ENCODE data around the gene DUSP9.

DNA sequence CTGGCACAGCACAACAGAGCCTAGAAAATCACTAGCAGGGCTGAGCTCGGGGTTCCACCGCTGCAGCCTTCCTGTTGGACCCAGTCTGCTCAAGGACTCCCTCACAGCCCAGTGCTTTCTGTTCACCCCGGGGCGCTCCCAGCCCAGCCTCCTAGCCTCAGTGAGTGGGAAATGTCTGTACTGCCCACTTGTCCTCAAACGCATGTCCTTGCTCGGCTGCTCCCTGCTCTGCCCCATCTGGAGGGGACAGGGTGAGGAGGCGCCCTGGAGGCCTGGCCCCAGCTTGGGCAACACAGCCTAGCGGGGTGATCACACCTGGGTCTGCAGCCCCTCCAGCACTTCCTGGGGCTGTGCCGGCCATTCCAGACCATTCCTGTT lies 36.2 kb upstream of the DUSP9 start:
- no peak for TF ChIP-seq POLR2AphosphoS5 (IDR thresholded peaks at IDR 0.05; ENCODE audit: low read depth, low read length)
- no peak for TF ChIP-seq TAF1 (IDR thresholded peaks at IDR 0.05; ENCODE audit: borderline replicate concordance, insufficient read depth, low read length)
- no peak for TF ChIP-seq SIN3A (IDR thresholded peaks at IDR 0.05; ENCODE audit: borderline replicate concordance, insufficient read depth, low read length)
- TF ChIP-seq, protein P1, sequence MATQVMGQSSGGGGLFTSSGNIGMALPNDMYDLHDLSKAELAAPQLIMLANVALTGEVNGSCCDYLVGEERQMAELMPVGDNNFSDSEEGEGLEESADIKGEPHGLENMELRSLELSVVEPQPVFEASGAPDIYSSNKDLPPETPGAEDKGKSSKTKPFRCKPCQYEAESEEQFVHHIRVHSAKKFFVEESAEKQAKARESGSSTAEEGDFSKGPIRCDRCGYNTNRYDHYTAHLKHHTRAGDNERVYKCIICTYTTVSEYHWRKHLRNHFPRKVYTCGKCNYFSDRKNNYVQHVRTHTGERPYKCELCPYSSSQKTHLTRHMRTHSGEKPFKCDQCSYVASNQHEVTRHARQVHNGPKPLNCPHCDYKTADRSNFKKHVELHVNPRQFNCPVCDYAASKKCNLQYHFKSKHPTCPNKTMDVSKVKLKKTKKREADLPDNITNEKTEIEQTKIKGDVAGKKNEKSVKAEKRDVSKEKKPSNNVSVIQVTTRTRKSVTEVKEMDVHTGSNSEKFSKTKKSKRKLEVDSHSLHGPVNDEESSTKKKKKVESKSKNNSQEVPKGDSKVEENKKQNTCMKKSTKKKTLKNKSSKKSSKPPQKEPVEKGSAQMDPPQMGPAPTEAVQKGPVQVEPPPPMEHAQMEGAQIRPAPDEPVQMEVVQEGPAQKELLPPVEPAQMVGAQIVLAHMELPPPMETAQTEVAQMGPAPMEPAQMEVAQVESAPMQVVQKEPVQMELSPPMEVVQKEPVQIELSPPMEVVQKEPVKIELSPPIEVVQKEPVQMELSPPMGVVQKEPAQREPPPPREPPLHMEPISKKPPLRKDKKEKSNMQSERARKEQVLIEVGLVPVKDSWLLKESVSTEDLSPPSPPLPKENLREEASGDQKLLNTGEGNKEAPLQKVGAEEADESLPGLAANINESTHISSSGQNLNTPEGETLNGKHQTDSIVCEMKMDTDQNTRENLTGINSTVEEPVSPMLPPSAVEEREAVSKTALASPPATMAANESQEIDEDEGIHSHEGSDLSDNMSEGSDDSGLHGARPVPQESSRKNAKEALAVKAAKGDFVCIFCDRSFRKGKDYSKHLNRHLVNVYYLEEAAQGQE (IDR thresholded peaks at IDR 0.05; ENCODE audit: insufficient read depth in 1 of 2, low read depth in 2 of 2, low read length in 2 of 2) = no peak
- no peak for TF ChIP-seq FOXP2 (optimal IDR thresholded peaks at IDR 0.05; ENCODE audit: borderline replicate concordance, extremely low read depth, extremely low read length, insufficient read depth)
